IMR-90 (cell line): ENCODE results near the gene HDAC10. TPM values are rescaled to one million over a fixed set of nuclear protein-coding genes. Genes with fewer than 3 reads are reported as not detected.

Source experiments
- ATAC-seq: fragments of 200-7000 bp; cut with Tn5 transposase; 2 replicates; pipeline ENCODE4 v1.9.1; 2020; ENCODE audit warnings: low read depth, mild to moderate bottlenecking, moderate library complexity
- BruUV-seq: library from RNA; stranded (reverse); fragments of 400-500 nt; replicated peaks from 2 replicates; lab custom pipeline; 2021; lab: Mats Ljungman, UMichigan
- CTCF ChIA-PET: fragments of 300-600 bp; formaldehyde crosslinking; extraction: SDS; loops from one replicate; lab custom pipeline; 2021; ENCODE audit warnings: antibody characterized with exemption; lab: Yijun Ruan, JAX
- POLR2A ChIA-PET: fragments of 300-600 bp; sonication (Branson Sonifier 250); formaldehyde crosslinking; loops from one replicate; lab custom pipeline; 2022; ENCODE audit warnings: antibody characterized with exemption; ENCODE audit not compliant: unreplicated experiment; lab: Charles Lee
- DNase-seq: peaks from one replicate; pipeline ENCODE4 v3.0.0; 2013
- H2AFZ ChIP-seq: replicated peaks from 2 replicates; pipeline ENCODE3; 2013; ENCODE audit warnings: low read length, mild to moderate bottlenecking; ENCODE audit not compliant: poor library complexity
- H2AK5ac ChIP-seq: 2 replicates; pipeline ENCODE4 v1.6.1; 2013; ENCODE audit warnings: low read depth, low read length, inconsistent platforms
- H2AK9ac ChIP-seq: replicated peaks from 2 replicates; pipeline ENCODE3; 2013; ENCODE audit warnings: mild to moderate bottlenecking, low read depth, low read length, moderate library complexity; ENCODE audit not compliant: poor library complexity
- H2BK120ac ChIP-seq: 2 replicates; pipeline ENCODE4 v1.6.1; 2013; ENCODE audit warnings: low read depth, low read length, inconsistent platforms
- H2BK15ac ChIP-seq: 3 replicates; pipeline ENCODE4 v1.6.1; 2013; ENCODE audit warnings: low read depth, low read length, inconsistent platforms
- H2BK20ac ChIP-seq: 2 replicates; pipeline ENCODE4 v1.6.1; 2013; ENCODE audit warnings: low read depth, mild to moderate bottlenecking, inconsistent platforms, low read length, moderate library complexity
- H2BK5ac ChIP-seq: 2 replicates; pipeline ENCODE4 v1.6.1; 2013; ENCODE audit warnings: mild to moderate bottlenecking, low read depth, low read length, inconsistent platforms; ENCODE audit not compliant: poor library complexity, severe bottlenecking
- H3K14ac ChIP-seq: replicated peaks from 2 replicates; pipeline ENCODE4 v1.6.1; 2013; ENCODE audit warnings: low read depth, low read length, inconsistent platforms
- H3K18ac ChIP-seq: 2 replicates; pipeline ENCODE4 v1.6.1; 2013; ENCODE audit warnings: low read depth, low read length, control low read depth
- H3K23ac ChIP-seq: 2 replicates; pipeline ENCODE4 v1.6.1; 2013; ENCODE audit warnings: low read depth, low read length, inconsistent platforms
- H3K27ac ChIP-seq: 2 replicates; pipeline ENCODE4 v1.5.1; 2013; ENCODE audit warnings: mild to moderate bottlenecking, control low read depth, low read length; ENCODE audit not compliant: insufficient read depth
- H3K27me3 ChIP-seq: 2 replicates; pipeline ENCODE4 v1.6.1; 2013; ENCODE audit warnings: low read length; ENCODE audit not compliant: control insufficient read depth, insufficient read depth
- H3K36me3 ChIP-seq: 2 replicates; pipeline ENCODE4 v1.6.1; 2013; ENCODE audit warnings: low read length, mixed read lengths; ENCODE audit not compliant: control insufficient read depth, insufficient read depth
- H3K4ac ChIP-seq: 2 replicates; pipeline ENCODE4 v1.6.1; 2013; ENCODE audit warnings: low read depth, low read length, inconsistent platforms
- H3K4me1 ChIP-seq: 2 replicates; pipeline ENCODE4 v1.6.1; 2013; ENCODE audit warnings: low read length, mixed read lengths; ENCODE audit not compliant: control insufficient read depth, insufficient read depth
- H3K4me2 ChIP-seq: 2 replicates; pipeline ENCODE4 v1.6.1; 2013; ENCODE audit warnings: low read depth, mild to moderate bottlenecking, control low read depth, low read length, moderate library complexity
- H3K4me3 ChIP-seq: 2 replicates; pipeline ENCODE4 v1.5.1; 2013; ENCODE audit warnings: low read depth, mild to moderate bottlenecking, control low read depth, low read length, moderate library complexity; ENCODE audit not compliant: insufficient read depth
- H3K56ac ChIP-seq: 2 replicates; pipeline ENCODE4 v1.6.1; 2013; ENCODE audit warnings: low read length, inconsistent platforms; ENCODE audit not compliant: insufficient read depth; ENCODE audit errors: extremely low read depth
- H3K79me1 ChIP-seq, 2 experiments: 2 replicates each; pipeline ENCODE4 v1.6.1; 2013; ENCODE audit warnings: low read length in 2 of 2, inconsistent platforms in 1 of 2, low read depth in 1 of 2
- H3K9ac ChIP-seq: 2 replicates; pipeline ENCODE4 v1.6.1; 2013; ENCODE audit warnings: low read depth, low read length, control low read depth
- H3K9me1 ChIP-seq: 2 replicates; pipeline ENCODE4 v1.6.1; 2013; ENCODE audit warnings: low read length, inconsistent platforms; ENCODE audit not compliant: insufficient read depth
- H3K9me3 ChIP-seq: 2 replicates; pipeline ENCODE4 v1.6.1; 2013; ENCODE audit warnings: low read length; ENCODE audit not compliant: control insufficient read depth, insufficient read depth
- H4K20me1 ChIP-seq: 2 replicates; pipeline ENCODE4 v1.6.1; 2013; ENCODE audit warnings: low read length, inconsistent platforms; ENCODE audit not compliant: insufficient read depth
- H4K5ac ChIP-seq: 2 replicates; pipeline ENCODE4 v1.6.1; 2013; ENCODE audit warnings: mild to moderate bottlenecking, low read depth, low read length, control low read depth
- H4K8ac ChIP-seq, 2 experiments: 2 replicates each; pipeline ENCODE4 v1.6.1; 2013; ENCODE audit warnings: low read depth in 2 of 2, low read length in 2 of 2, control low read depth in 1 of 2, inconsistent platforms in 1 of 2
- H4K91ac ChIP-seq: 2 replicates; pipeline ENCODE4 v1.6.1; 2013; ENCODE audit warnings: low read depth, low read length, inconsistent platforms; ENCODE audit not compliant: insufficient read depth
- CEBPB ChIP-seq: IDR thresholded peaks from 2 replicates; pipeline ENCODE4 v1.6.1; 2012; ENCODE audit warnings: low read depth, low read length, improper control_type of control experiment
- MAZ ChIP-seq: IDR thresholded peaks from 2 replicates; pipeline ENCODE4 v1.6.1; 2012; ENCODE audit warnings: low read depth, mild to moderate bottlenecking, low read length, improper control_type of control experiment, moderate library complexity, borderline replicate concordance
- POLR2A ChIP-seq: IDR thresholded peaks from 2 replicates; pipeline ENCODE4 v1.6.1; 2012; ENCODE audit warnings: mild to moderate bottlenecking, low read depth, low read length
- RFX5 ChIP-seq: IDR thresholded peaks from 2 replicates; pipeline ENCODE4 v1.8.0; 2012; ENCODE audit warnings: low read depth, mild to moderate bottlenecking, low read length, moderate library complexity
- WGBS, 2 experiments: methylation state at CpG; one replicate each; pipeline versions ENCODE4 v1.1.5 to v1.1.7; 2013; ENCODE audit warnings: missing lambda C conversion rate in 2 of 2; ENCODE audit not compliant: insufficient read length in 1 of 2; ENCODE audit errors: extremely low coverage in 2 of 2; 5-methylcytosine and 5-hydroxymethylcytosine counted together
- dilution Hi-C: fragments of 300-500 bp; cut with HindIII; formaldehyde crosslinking; loops from one replicate; pipeline ENCODE4 v1.14.3; 2018; ENCODE audit warnings: low sequenced_read_pairs; ENCODE audit not compliant: unreplicated experiment
- in situ Hi-C: fragments of 300-500 bp; cut with MboI; formaldehyde crosslinking; loops from 3 replicates; pipeline ENCODE4 v1.14.3; 2019; ENCODE audit warnings: low sequenced_read_pairs, inconsistent platforms, mixed read lengths
- intact Hi-C: fragments of 100-400 bp; cut with micrococcal nuclease; formaldehyde crosslinking; loops from 2 replicates; pipeline ENCODE4 v1.10.0; 2022
- polyA plus RNA-seq, 3 experiments: library from polyadenylated mRNA; depleted of rRNA; stranded (reverse); fragments of >200 nt; gene quantifications; 2 replicates each; pipeline ENCODE4 v1.2.3, GENCODE V29; 2012; ENCODE audit warnings: low replicate concordance in 1 of 3
- total RNA-seq: library from RNA; depleted of rRNA; stranded (reverse); fragments of >200 nt; gene quantifications from 2 replicates; pipeline ENCODE4 v1.2.3, GENCODE V29; 2012

The HDAC10 gene
- total and polyA plus RNA-seq, 2 of the 4 experiments (the other 2 are of a cell fraction) = 3.9 to 35.7 TPM

DNA sequence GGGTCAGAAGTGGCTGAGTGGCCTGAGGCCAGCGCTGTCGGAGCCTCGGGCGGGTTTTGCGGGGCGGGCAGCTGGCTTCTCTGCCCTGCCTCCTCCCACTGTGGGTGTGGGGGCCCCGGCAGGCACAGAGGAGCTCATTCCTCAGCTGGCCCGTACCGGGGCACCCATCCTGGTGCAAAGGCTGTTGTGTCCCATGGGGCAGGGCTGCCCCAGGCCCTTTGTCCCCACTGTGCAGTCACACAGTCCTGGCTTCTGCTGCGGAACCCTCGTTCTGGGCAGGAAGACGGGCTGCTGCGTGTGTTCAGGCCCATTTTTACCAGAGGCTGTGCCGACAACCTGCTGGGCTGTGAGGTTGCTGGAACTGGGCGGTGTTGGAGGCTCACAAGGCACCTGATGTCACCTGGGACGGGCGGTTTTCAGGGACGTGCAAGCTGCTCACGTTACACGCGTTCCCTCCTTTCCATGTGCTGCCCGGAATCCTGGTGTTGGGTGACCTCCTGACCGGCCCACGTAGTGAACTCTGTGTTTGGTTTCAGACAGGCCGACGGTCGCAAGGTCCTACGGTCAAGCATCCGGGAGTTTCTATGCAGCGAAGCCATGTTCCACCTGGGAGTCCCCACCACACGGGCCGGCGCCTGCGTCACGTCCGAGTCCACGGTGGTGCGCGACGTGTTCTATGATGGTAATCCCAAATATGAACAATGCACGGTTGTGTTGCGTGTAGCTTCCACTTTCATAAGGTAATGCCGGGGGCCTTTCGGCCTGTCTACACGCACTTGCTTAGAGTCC, 45.1 kb downstream of the HDAC10 start:
- H3K27me3 ChIP-seq = no peaks in the 10 kb centered on the region
- peak overlapping the region; percentile 44 for H2AFZ ChIP-seq
- H4K8ac ChIP-seq = no peak overlapping the region
- in situ Hi-C loops = loop anchor here (25.0 kb wide), 1 partner anchor 394 kb away; no protein-coding TSS in a partner anchor
- no peak overlapping the region for H4K5ac ChIP-seq
- H3K4me2 ChIP-seq = no peak overlapping the region
- POLR2A ChIA-PET = no interaction called here
- H2BK5ac ChIP-seq = no peak overlapping the region
- ATAC-seq (no peak), DNase-seq (no peak)
- intact Hi-C loops = loop anchor here (10.0 kb wide), 1 partner anchor 231 kb away; no protein-coding TSS in a partner anchor
- H3K9me3 ChIP-seq = no peaks in the 10 kb centered on the region
- no peak overlapping the region for H3K23ac ChIP-seq
- no peak overlapping the region for H3K18ac ChIP-seq
- peaks cover 4% of the 10 kb centered on the region; the same call in 1 of the 2 replicates for H3K4me1 ChIP-seq
- H3K56ac ChIP-seq = no peak overlapping the region
- no TSS peak for BruUV-seq
- no peak overlapping the region for H2BK120ac ChIP-seq
- H2BK20ac ChIP-seq = no peak overlapping the region
- H2AK9ac ChIP-seq = no peak overlapping the region
- H3K4me3 ChIP-seq = no peak overlapping the region
- no peak overlapping the region for H2BK15ac ChIP-seq
- H3K79me1 ChIP-seq = peaks cover 34 to 74% of the 10 kb centered on the region in 2 experiments
- H3K27ac ChIP-seq = no peak overlapping the region
- H3K9me1 ChIP-seq = 0 out of 2 replicates have a peak, but pooled peaks cover 2% of the 10 kb centered on the region
- WGBS, 2 experiments = 95% methylated on average over 26 of the region's 45 CpGs; no CpG with 5 or more reads in 1 of the 2 experiments
- no peak overlapping the region for H3K4ac ChIP-seq
- H4K91ac ChIP-seq = no peak overlapping the region
- no peak overlapping the region for H3K14ac ChIP-seq
- H3K36me3 ChIP-seq = peaks cover 33% of the 10 kb centered on the region
- H2AK5ac ChIP-seq = no peak overlapping the region
- no peak overlapping the region for H3K9ac ChIP-seq
- CTCF ChIA-PET = no interaction called here
- TF ChIP-seq RFX5 (no peak), MAZ (no peak), CEBPB (no peak), POLR2A (no peak)
- dilution Hi-C loops = no loop called here
- peaks cover 39% of the 10 kb centered on the region for H4K20me1 ChIP-seq
